ENCODE data around the gene SYNPR. TPM values are rescaled to one million over a fixed set of nuclear protein-coding genes. Genes with fewer than 3 reads are reported as not detected.

SYNPR gene
- total RNA-seq, 1 donor from 2014 or later, result 3.7 TPM

- Mint-ChIP-seq H3K36me3 (no peaks in the 10 kb centered on the region), H3K4me3 (no peak overlapping the region), H3K4me1 (peaks cover 13% of the 10 kb centered on the region), H3K27me3 (ENCODE audit: low read depth) (peaks cover 51% of the 10 kb centered on the region), H3K9me3 (peaks cover 3% of the 10 kb centered on the region), H3K27ac (no peak overlapping the region)
- DNase-seq (ENCODE audit: low spot score in 2 of 2, unreplicated experiment in 2 of 2), result no peak
- TF ChIP-seq, protein P1, sequence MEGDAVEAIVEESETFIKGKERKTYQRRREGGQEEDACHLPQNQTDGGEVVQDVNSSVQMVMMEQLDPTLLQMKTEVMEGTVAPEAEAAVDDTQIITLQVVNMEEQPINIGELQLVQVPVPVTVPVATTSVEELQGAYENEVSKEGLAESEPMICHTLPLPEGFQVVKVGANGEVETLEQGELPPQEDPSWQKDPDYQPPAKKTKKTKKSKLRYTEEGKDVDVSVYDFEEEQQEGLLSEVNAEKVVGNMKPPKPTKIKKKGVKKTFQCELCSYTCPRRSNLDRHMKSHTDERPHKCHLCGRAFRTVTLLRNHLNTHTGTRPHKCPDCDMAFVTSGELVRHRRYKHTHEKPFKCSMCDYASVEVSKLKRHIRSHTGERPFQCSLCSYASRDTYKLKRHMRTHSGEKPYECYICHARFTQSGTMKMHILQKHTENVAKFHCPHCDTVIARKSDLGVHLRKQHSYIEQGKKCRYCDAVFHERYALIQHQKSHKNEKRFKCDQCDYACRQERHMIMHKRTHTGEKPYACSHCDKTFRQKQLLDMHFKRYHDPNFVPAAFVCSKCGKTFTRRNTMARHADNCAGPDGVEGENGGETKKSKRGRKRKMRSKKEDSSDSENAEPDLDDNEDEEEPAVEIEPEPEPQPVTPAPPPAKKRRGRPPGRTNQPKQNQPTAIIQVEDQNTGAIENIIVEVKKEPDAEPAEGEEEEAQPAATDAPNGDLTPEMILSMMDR (IDR thresholded peaks at IDR 0.05; ENCODE audit: unreplicated experiment), result no peak
These were observed 77.7 kb downstream of the SYNPR start for GRCh38 chr3:63355809-63356208.

GRCh38 chr3:63364495-63364894, 86.4 kb downstream of the SYNPR start:
- no peaks in the 10 kb centered on the region for H3K36me3 Mint-ChIP-seq

GRCh38 chr3:63364910-63365309, 86.8 kb downstream of the SYNPR start:
- H3K4me1 Mint-ChIP-seq, result peaks cover 7% of the 10 kb centered on the region
- peaks cover 21% of the 10 kb centered on the region for H3K27me3 Mint-ChIP-seq (ENCODE audit: low read depth)
- no peaks in the 10 kb centered on the region for H3K9me3 Mint-ChIP-seq
- DNase-seq (ENCODE audit: low spot score in 2 of 2, unreplicated experiment in 2 of 2), result no peak
- TF ChIP-seq, protein P1 (IDR thresholded peaks at IDR 0.05; ENCODE audit: unreplicated experiment), result peak; percentile 42
- peak overlapping the region; percentile 13 for H3K27ac Mint-ChIP-seq
- H3K4me3 Mint-ChIP-seq, result no peak overlapping the region
- H3K36me3 Mint-ChIP-seq, result no peaks in the 10 kb centered on the region

More at GRCh38 chr3:63364495-63364894, 86.4 kb downstream of the SYNPR start:
- TF ChIP-seq, protein P1 (IDR thresholded peaks at IDR 0.05; ENCODE audit: unreplicated experiment), result no peak
- no peak overlapping the region for H3K4me3 Mint-ChIP-seq
- peak overlapping the region; percentile 13 for H3K27ac Mint-ChIP-seq
- peaks cover 4% of the 10 kb centered on the region for H3K4me1 Mint-ChIP-seq
- H3K9me3 Mint-ChIP-seq, result no peaks in the 10 kb centered on the region
- DNase-seq (ENCODE audit: low spot score in 2 of 2, unreplicated experiment in 2 of 2), result no peak
- H3K27me3 Mint-ChIP-seq (ENCODE audit: low read depth), result peaks cover 21% of the 10 kb centered on the region

GRCh38 chr3:63365671-63366070, 87.6 kb downstream of the SYNPR start:
- H3K27ac Mint-ChIP-seq, result no peak overlapping the region
- peaks cover 8% of the 10 kb centered on the region for H3K4me1 Mint-ChIP-seq
- DNase-seq (ENCODE audit: low spot score in 2 of 2, unreplicated experiment in 2 of 2), result no peak
- H3K4me3 Mint-ChIP-seq, result no peak overlapping the region
- H3K27me3 Mint-ChIP-seq (ENCODE audit: low read depth), result peaks cover 15% of the 10 kb centered on the region
- TF ChIP-seq, protein P1 (IDR thresholded peaks at IDR 0.05; ENCODE audit: unreplicated experiment), result no peak
- H3K9me3 Mint-ChIP-seq, result no peaks in the 10 kb centered on the region
- H3K36me3 Mint-ChIP-seq, result no peaks in the 10 kb centered on the region

GRCh38 chr3:63370094-63370493, 92.0 kb downstream of the SYNPR start:
- DNase-seq (ENCODE audit: low spot score in 2 of 2, unreplicated experiment in 2 of 2), result no peak
- Mint-ChIP-seq H3K4me3 (no peak overlapping the region), H3K9me3 (peaks cover 3% of the 10 kb centered on the region), H3K27me3 (ENCODE audit: low read depth) (peaks cover 28% of the 10 kb centered on the region), H3K36me3 (no peaks in the 10 kb centered on the region), H3K27ac (no peak overlapping the region), H3K4me1 (peaks cover 4% of the 10 kb centered on the region)
- TF ChIP-seq, protein P1 (IDR thresholded peaks at IDR 0.05; ENCODE audit: unreplicated experiment), result no peak

DNA sequence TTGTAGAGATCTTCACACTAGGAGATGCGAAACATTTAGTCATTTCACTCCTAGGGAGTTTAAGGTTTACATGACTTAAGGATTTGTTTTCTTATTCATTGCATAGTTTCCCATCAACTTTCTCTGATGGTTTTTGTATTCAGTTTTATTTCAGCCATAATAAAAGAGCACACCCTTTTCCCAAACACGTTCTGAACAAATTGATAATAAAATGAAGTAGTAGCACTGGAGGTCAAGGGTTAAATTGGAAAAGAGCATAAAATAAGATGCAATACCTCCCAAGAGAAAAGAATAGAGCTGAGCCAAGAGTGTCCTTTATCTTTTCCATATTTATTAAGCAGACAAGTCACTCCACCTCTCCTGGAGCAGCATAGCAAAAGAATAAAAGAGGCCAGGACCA, 104.9 kb downstream of the SYNPR start:
- Mint-ChIP-seq H3K27me3 (ENCODE audit: low read depth) (peaks cover 56% of the 10 kb centered on the region), H3K27ac (no peak overlapping the region), H3K4me1 (peaks cover 3% of the 10 kb centered on the region), H3K36me3 (no peaks in the 10 kb centered on the region), H3K9me3 (peaks cover 5% of the 10 kb centered on the region), H3K4me3 (no peak overlapping the region)
- DNase-seq (ENCODE audit: low spot score in 2 of 2, unreplicated experiment in 2 of 2), result no peak
- TF ChIP-seq, protein P1 (IDR thresholded peaks at IDR 0.05; ENCODE audit: unreplicated experiment), result no peak
